GM18873 (cell line): Measurements from ENCODE around the gene ADGRV1.

Experiments used
- ATAC-seq: cut with Tn5 transposase; IDR thresholded peaks from one replicate; pipeline ENCODE4 v1.9.1; 2021; ENCODE audit warnings: mild to moderate bottlenecking, moderate library complexity, moderate number of reproducible peaks; ENCODE audit not compliant: unreplicated experiment, low FRiP score

The ADGRV1 gene

DNA sequence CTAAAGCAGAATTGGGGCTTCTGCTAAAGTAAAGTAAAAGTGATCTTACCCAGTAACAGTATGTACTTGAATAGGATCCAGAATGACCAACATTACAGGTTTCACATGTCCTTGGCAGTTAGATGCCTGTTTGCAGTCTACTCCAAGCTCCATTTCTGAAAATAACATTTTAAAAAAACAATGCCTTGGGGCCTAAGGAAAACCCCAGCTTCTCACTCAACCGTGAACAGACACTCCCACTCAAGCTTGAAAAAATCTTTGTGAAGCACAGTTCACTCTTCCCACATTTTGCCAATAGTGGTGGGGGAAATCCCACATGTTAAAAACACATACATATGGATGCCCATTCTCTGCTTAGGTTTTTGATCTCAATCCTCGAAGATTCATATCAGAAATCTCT lies 520.4 kb downstream of the ADGRV1 start:
- no peak for ATAC-seq

DNA sequence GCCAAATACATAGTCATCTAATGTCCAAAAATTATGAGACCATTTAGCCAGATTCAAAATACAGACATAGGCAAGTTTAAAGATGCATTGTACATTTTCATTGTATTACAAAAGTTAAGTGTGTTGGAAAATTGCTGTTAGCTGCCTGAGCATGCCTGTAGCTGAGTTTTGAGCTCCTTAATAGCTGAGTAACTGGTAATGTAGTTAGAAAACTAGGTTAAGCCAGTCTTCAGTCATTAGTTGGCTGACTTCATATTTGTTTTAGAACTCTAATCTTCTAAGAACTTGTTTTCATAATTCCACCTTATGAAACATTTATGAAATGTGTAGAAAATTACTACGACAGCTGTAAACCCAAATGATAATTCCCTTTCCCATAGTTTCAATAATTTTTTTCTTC lies 531.2 kb downstream of the ADGRV1 start:
- ATAC-seq = no peak

GRCh38 chr5:91090995-91091394 lies 532.4 kb downstream of the ADGRV1 start:
- no peak for ATAC-seq

GRCh38 chr5:91091471-91092234 lies 533.1 kb downstream of the ADGRV1 start:
- no peak for ATAC-seq

GRCh38 chr5:91092859-91093783 lies 534.5 kb downstream of the ADGRV1 start:
- ATAC-seq = no peak

DNA sequence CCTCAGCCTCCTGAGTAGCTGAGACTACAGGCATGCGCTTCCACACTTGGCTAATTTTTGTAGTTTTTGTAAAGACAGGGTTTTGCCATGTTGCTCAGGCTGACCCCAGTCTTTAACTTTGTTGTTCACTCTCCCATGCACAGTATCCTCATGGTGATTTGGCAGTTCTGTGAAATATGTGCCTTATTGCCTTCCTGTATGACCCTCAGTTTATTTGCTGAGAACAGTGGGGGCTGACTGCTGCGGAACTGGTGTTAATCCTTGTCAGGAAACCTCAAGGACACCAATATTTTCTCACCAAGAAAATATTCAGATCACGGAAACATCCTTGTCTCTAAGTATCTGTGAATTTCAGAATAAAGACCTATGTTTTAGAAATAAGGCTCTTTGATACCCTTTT lies 536.7 kb downstream of the ADGRV1 start:
- ATAC-seq = no peak

DNA sequence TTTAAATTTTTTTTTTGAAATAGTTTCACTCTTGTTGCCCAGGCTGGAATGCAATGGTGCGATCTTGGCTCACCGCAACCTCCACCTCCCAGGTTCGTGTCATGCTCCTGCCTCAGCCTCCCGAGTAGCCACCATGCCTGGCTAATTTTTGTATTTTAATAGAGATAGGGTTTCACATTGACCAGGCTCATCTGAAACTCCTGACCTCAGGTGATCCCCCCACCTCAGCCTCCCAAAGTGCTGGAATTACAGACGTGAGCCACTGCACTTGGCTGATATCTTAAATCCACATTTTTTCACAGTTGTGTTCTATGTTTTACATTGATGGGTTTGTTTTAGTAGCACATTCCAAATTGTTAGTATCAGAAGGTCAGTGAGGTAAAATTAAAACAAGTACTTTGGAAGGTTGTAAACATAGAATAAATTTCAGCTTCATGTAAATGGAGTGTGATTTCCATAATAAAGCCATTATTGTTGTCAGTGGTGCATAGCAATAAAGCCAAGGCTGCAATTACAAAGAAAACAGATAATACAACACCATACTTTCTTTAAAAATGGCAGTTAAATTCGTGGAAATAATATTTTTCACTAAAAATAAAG lies 537.3 kb downstream of the ADGRV1 start:
- ATAC-seq = no peak

DNA sequence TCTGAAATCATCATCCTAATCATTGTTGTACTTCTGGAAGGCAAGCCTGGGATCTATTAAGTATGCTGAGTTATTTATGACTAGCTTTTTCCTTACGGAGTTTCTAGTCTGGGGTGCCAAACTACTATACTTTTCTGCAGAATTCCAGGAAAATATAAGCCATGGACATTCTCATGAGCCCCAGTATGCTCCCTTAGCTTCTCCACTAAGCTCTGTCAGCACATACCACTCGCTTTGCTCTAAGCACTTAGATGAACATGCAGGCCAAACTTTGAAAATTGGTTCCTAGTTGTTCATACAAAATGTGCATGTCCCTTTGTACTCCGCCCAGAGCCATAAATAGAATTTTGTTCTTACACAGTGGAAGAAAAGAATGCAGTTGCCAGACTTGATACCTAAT lies 539.9 kb downstream of the ADGRV1 start:
- no peak for ATAC-seq

GRCh38 chr5:91101600-91102379 lies 543.2 kb downstream of the ADGRV1 start:
- peak; percentile 95 for ATAC-seq

DNA sequence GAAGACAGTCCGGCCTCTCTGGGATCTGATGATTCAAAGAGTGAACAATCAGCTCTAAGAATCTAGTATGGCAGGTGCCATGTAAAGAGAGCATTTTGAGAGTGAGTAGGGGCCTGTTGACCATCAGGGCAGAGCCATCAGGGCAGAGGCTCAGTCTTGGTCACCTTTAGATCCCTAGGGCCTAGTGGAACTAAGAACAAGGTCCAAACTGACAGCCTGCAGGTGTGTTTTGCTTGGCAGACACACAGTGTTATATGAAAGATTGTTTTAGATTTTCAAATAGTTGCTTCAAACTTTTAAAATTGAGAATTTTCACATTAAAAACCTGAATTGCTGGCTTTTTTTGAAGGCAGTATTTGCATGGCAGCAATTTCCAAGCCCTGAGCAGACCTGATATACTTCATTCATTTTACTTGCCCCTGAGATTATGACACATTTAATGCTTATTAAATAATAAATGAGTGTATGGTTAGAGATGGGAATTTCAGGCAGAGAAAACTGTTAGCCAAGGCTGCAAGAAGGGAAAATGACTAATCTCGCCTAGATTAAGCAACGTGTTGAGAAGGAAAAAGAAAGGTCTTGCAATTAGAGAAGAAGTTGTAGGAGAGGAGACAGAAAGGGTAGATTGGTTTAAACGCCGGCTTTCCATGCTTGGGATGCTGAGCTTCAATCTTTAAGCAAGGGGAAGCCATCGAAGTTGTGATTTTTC lies 544.9 kb downstream of the ADGRV1 start:
- ATAC-seq = no peak

DNA sequence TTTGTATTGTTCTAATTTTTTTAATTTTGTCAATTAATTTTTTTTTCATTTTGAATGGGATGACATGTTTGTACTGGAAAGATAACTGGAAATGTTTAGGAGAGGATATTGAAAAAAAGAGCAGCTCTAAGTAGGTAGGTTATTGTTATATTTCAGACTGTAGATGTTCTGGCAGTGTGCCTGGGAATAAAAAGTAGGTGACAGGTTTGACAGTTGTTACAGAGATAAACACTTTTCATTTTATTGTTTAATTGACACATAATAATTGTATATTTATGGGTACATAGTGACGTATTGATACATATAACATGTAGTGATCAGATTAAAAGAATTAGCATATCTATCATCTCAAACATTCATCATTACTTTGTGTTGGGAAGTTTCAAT lies 545.5 kb downstream of the ADGRV1 start:
- ATAC-seq = no peak

- ATAC-seq = no peak
Observed at GRCh38 chr5:91106842-91107511, 548.4 kb downstream of the ADGRV1 start.

DNA sequence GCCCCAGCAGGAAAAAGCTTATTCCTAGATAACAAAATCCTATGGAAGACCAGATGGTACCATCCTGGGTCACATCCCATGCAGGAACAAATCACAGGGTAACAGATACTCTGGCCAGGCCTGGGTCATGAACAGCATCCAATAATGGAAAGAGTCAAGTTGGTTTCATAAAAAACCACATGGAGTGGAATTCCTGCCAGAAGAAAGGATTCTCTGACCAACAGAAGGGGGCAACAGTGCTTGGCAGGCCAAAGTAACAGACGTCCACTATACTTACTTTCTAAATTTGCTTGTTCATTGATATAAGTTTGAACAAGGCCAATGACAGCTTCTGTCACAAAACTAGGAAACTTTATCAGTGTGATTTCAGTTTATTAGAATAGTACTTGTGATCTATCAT lies 551.0 kb downstream of the ADGRV1 start:
- ATAC-seq = no peak

GRCh38 chr5:91110686-91111085 lies 552.1 kb downstream of the ADGRV1 start:
- ATAC-seq = no peak

DNA sequence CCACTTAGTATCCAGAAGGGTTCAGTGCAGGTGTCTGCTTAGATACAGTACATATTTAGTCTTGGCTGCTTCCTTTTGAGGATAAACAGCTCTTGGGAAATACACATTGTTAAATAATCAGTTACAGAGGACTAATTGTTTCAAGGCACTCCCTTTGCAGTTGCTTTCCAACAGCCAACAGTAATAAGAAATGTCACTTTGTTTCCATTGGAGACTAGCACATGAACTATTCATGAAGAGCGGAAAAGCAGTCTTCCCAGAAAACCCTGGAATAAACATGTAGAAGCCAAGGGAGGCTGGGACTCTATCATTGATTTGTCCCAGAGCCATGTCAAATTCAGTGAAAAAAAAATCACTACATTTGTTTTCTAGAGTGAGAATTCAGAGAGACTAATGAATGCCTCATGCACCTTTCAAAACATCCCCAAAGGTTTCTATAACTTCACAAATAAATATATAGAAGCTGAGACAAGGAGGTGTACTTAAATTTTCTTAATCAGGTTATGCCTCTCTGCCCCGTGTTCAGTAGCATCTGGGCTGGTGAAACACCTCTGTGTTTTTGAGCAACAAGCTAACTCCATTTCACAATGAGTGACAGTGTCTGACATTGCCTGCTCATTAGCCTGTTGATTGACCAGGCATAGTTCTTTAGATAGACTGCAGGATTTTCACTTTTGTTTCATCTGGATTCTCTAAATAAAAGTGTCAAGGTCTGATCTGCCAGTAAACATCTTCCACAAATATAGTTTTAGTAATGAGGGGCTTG lies 553.1 kb downstream of the ADGRV1 start:
- ATAC-seq = no peak

- no peak for ATAC-seq
Observed at GRCh38 chr5:91114658-91115057, 556.1 kb downstream of the ADGRV1 start.

DNA sequence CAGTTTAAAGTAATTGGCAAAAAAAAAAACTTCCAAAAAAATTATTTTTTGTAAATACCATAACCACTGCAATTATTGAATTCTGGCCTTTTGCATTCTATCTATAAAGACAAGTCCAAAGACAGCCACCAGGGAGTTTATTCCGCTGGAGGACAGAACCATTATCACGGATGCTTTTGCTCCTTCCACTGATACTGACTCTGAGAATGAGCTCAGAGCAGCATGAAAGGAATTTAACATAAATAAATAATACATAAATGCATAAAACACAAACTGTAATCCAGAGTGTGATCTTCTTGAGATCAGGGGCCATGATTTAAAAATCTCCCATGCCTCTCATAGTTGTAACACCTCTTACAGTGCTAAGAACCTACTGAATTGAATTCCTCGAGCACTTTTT lies 559.8 kb downstream of the ADGRV1 start:
- no peak for ATAC-seq

DNA sequence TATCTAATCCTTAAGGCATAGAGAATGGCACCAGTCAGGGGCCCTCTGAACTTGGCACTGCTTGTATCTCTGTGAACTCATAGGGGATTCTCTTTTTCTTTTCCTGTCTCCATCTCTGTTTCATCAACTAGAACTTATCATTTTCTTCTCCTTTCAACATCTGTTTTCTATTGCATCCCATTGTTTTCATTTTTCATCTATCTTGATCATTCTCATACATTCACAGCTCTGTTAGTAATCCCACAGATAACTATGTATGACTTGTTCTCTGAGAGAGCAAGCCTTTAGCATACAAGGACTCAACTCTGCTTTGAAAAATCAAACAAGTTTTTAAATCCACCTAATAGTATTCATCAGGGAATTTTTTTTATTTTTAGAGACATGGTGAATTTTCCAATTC lies 560.2 kb downstream of the ADGRV1 start:
- no peak for ATAC-seq

DNA sequence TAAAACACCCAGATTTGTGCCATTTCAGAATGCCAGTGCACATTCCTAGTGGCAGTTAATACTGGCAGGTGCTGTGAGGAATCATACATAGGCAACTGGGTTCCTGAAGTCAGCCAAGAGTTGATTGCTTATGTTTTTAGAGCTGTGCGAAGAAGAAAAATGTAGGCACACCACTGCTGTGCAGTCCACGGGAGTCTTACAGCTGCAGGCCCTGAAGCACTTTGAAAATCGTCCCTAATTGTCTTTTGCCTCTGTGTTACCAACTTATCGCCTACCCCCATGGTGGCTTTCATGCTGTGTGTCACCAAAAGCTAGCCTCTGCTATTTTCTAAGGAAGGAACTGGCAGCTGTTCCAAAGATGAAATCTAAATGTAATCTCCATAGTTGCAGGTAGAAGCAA lies 560.6 kb downstream of the ADGRV1 start:
- no peak for ATAC-seq
